GM12872 (cell line): ENCODE measurements around the gene RSPH6A.

Experiments used
- CTCF ChIP-seq: IDR thresholded peaks from 3 replicates; pipeline ENCODE4 v1.5.1; 2011; ENCODE audit warnings: low read depth, mild to moderate bottlenecking, low read length, moderate library complexity; ENCODE audit not compliant: insufficient read depth

Gene RSPH6A

DNA sequence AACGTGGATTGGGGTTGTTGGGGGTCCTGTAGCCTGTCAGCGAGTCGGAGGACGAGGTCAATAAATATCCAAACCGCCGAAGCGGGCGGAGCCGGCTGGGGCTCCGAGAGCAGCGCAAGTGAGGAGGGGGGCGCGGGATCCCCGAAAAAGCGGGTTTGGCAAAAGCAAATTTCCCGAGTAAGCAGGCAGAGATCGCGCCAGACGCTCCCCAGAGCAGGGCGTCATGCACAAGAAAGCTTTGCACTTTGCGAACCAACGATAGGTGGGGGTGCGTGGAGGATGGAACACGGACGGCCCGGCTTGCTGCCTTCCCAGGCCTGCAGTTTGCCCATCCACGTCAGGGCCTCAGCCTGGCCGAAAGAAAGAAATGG is 45.3 kb downstream of the RSPH6A start:
- TF ChIP-seq CTCF, result no peak

DNA sequence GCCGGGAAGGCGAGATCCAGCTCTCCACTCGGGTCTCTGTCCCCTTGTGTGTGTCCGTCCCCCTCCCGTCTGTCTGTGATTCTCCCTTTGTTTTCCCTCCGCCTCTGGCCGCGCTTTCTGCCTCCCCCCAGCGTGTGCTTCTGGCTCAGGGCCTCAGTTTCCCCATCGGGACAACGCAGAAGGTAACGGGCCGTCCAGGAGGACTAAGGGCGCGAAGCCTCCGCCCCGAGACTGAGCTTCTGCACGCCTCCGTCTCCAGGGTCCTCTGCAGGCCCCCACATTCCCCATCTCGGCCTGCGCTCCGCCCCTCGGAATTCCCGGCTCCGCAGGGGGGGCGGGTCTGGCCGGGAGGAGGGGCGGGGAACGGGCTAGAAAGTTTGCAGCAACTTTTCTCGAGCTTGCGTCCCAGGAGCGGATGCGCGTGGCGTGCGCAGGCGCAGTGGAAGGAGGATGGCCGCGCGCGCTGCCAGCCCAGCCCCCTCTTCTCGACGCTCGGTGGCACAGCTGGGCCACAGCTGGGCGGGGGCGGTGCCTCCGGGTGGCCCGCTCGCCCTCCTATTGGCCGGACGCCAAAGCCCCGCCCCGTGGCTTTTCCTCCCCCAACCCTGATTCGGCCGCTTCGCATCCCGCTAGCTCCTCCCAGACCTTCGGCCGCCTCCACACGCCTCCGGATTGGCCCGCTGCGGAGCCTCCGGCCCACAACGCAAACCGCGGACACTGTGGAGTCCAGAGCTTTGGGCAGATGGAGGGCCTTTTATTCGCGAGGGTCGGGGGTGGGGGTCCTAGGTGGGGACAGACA is 45.9 kb downstream of the RSPH6A start, which contains the start of gene SIX5:
Gene SIX5, minus strand, starts transcription at position 269 of the 799 bp plus-strand sequence. CDS start 408 bp downstream, outside the sequence.
- no peak for TF ChIP-seq CTCF

DNA sequence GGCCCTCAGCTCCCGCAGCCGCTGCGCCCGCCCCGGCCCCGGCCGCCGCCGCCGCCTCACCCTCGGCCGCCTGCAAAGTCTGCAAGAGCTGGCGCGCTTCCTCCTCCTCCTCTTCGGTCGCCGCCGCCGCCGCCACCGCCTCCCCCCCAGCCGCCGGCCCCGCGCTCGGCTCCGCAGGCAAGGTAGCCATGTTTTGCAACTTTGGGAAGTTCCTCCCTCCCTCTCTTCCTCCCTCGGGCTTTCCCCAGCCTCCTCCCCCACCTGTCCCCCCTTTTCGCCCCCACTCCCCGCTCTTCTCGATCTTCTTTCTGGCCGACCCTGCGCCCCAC is 46.5 kb downstream of the RSPH6A start:
- TF ChIP-seq CTCF, result no peak

DNA sequence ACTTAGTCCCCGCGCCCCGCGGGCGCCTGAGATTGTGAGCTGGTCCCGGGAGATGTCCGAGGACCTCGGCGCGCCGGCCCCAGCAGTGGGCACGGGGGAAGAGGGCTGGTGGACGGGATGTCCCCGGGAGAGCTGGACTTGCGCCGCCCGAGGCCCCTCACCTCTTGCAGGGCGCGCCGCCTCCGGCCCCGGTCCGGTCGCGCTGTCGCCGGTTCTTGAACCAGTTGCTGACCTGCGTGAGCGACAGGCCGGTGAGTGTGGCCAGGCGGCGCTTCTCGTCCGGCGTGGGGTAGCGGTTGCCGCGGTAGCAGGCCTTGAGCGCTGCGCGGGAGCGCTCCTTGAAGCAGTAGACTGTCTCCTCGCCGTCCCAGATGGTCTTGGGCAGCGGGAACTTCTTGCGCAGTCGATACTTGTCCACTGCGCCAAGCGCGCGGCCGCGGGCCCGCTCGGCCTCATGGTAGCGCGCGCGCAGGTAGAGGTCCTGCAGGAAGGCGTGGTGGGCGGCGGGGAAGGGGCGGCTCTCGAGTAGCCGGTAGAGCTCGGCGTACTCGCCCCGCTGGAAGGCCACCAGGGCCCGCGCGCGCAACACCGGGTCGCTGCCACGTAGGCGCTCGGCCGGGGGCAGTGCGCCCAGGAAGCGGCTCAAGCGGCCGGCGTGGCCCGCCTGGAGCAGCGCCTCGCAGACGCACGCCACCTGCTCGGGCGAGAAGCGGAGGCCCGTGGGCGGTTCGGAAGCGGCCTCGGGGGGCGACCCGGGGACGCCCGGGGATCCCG is 47.0 kb downstream of the RSPH6A start:
- no peak for TF ChIP-seq CTCF

DNA sequence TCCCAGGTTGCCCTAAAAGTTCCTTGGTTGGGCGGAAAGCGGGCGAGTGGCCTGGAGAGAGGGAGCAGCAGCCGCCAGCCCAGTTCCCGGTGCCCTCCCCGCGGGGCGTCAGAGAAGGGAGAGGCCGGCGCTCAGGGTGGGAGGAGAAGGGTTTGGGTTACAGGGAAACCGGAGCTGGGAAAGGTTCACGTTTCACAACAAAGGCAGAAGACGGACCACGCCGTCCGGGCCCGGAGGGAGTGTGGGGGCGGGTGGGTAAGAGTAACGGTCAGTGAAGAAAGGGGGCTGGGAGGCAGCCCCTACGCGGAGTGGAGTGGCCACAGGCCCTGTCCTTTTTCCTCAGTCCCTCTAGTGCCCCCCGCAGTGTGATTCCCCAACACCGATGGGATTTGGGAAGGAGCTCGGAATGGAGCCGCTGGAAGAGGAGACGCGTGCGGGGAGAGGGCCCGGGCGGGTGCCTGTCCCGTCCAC is 47.7 kb downstream of the RSPH6A start:
- TF ChIP-seq CTCF, result no peak

- no peak for TF ChIP-seq CTCF
Measured at GRCh38 chr19:45766869-45767346, 48.2 kb downstream of the RSPH6A start.

- no peak for TF ChIP-seq CTCF
Measured at GRCh38 chr19:45766296-45766868, 48.7 kb downstream of the RSPH6A start.
